Endodermal cell (in vitro differentiated cells): ENCODE results near the gene PKP3. TPM values are rescaled to one million over a fixed set of nuclear protein-coding genes. Genes with fewer than 3 reads are reported as not detected.

Experiments used
- DNase-seq: peaks from one replicate; pipeline ENCODE4 v3.0.0-alpha.2; 2017
- H3K27ac ChIP-seq: 2 replicates; pipeline ENCODE4 v1.5.1; 2013; ENCODE audit warnings: mild to moderate bottlenecking, low read depth, low read length, moderate library complexity
- H3K27me3 ChIP-seq: 2 replicates; pipeline ENCODE4 v1.6.1; 2013; ENCODE audit warnings: mild to moderate bottlenecking, low read length, moderate library complexity; ENCODE audit not compliant: insufficient read depth, control insufficient read depth, poor library complexity, severe bottlenecking
- H3K36me3 ChIP-seq: 2 replicates; pipeline ENCODE4 v1.7.0; 2013; ENCODE audit warnings: mild to moderate bottlenecking, low read length, moderate library complexity; ENCODE audit not compliant: control insufficient read depth, insufficient read depth
- H3K4me1 ChIP-seq: one replicate; pipeline ENCODE4 v1.7.0; 2013; ENCODE audit warnings: low read length; ENCODE audit not compliant: control insufficient read depth, insufficient read depth
- H3K4me3 ChIP-seq: 2 replicates; pipeline ENCODE4 v1.5.1; 2013; ENCODE audit warnings: mild to moderate bottlenecking, low read length, moderate library complexity
- H3K9ac ChIP-seq: 2 replicates; pipeline ENCODE4 v1.6.1; 2013; ENCODE audit warnings: mild to moderate bottlenecking, low read length, moderate library complexity; ENCODE audit not compliant: poor library complexity, severe bottlenecking; ENCODE audit errors: extremely low read depth
- H3K9me3 ChIP-seq: 2 replicates; pipeline ENCODE4 v1.6.1; 2013; ENCODE audit warnings: mild to moderate bottlenecking, low read length, moderate library complexity; ENCODE audit not compliant: control insufficient read depth
- H3K27ac Mint-ChIP-seq: 2 replicates; pipeline ENCODE4 v1.8.0; 2020; ENCODE audit warnings: mixed read lengths
- H3K27me3 Mint-ChIP-seq: 2 replicates; pipeline ENCODE4 v1.8.0; 2021; ENCODE audit warnings: mild to moderate bottlenecking, mixed read lengths; ENCODE audit not compliant: insufficient read depth
- H3K36me3 Mint-ChIP-seq: 2 replicates; pipeline ENCODE4 v1.8.0; 2020; ENCODE audit warnings: low read depth, mixed read lengths
- H3K4me1 Mint-ChIP-seq: 2 replicates; pipeline ENCODE4 v1.8.0; 2020; ENCODE audit warnings: mixed read lengths
- H3K4me3 Mint-ChIP-seq: 2 replicates; pipeline ENCODE4 v1.8.0; 2020; ENCODE audit warnings: mild to moderate bottlenecking, moderate library complexity, mixed read lengths
- H3K9me3 Mint-ChIP-seq: 2 replicates; pipeline ENCODE4 v1.8.0; 2020; ENCODE audit warnings: mild to moderate bottlenecking, mixed read lengths
- CTCF ChIP-seq: fragments of 200-600 bp; sonication (generic); conservative IDR thresholded peaks from 2 replicates; pipeline ENCODE4 v1.5.0; 2021; ENCODE audit warnings: antibody characterized with exemption, mild to moderate bottlenecking
- WGBS, 2 experiments: methylation state at CpG; one replicate each; pipeline versions ENCODE4 v1.1.5 to v1.1.7; 2013; ENCODE audit warnings: missing lambda C conversion rate in 2 of 2, mixed read lengths in 1 of 2; ENCODE audit not compliant: insufficient coverage in 1 of 2, insufficient read length in 1 of 2; 5-methylcytosine and 5-hydroxymethylcytosine counted together
- total RNA-seq, 2 donors: library from RNA; stranded (reverse); fragmentation: NEBNext Ultra II Directional in 1 of 2; extraction: Animal tissue kit (Norgen Biotek cat#: 25700) in 1 of 2; gene quantifications; 2 replicates in 1 of 2; 3 replicates in 1 of 2; pipeline ENCODE4 v1.2.1, GENCODE V29; 2021

PKP3 gene
- total RNA-seq, 2 donors from 2014 or later, result 35.4 to 44.8 TPM

GRCh38 chr11:373716-374551 is 20.1 kb upstream of the PKP3 start:
- no peaks in the 10 kb centered on the region for H3K4me1 ChIP-seq
- no peak overlapping the region for H3K9ac ChIP-seq
- Mint-ChIP-seq H3K4me1 (peaks cover 6% of the 10 kb centered on the region), H3K9me3 (peaks cover 4% of the 10 kb centered on the region), H3K27me3 (no peaks in the 10 kb centered on the region), H3K36me3 (peaks cover 40% of the 10 kb centered on the region), H3K27ac (no peak overlapping the region), H3K4me3 (no peak overlapping the region)
- DNase-seq, result no peak
- no peak overlapping the region for H3K4me3 ChIP-seq
- H3K9me3 ChIP-seq, result peaks cover 8% of the 10 kb centered on the region
- TF ChIP-seq CTCF, result no peak
- H3K36me3 ChIP-seq, result peaks cover 21% of the 10 kb centered on the region
- H3K27ac ChIP-seq, result no peak overlapping the region
- 96 to 97% methylated on average over 18 to 23 of the region's 23 CpGs for WGBS, 2 experiments
- H3K27me3 ChIP-seq, result no peaks in the 10 kb centered on the region

GRCh38 chr11:375065-376025 is 18.7 kb upstream of the PKP3 start:
- WGBS, 2 experiments, result 91 to 95% methylated on average over 20 to 41 of the region's 41 CpGs

More at GRCh38 chr11:375065-376025, 18.7 kb upstream of the PKP3 start:
- Mint-ChIP-seq H3K36me3 (peaks cover 44% of the 10 kb centered on the region), H3K9me3 (peaks cover 4% of the 10 kb centered on the region), H3K4me3 (no peak overlapping the region), H3K27ac (no peak overlapping the region), H3K27me3 (no peaks in the 10 kb centered on the region), H3K4me1 (peaks cover 5% of the 10 kb centered on the region)
- no peak overlapping the region for H3K9ac ChIP-seq
- H3K9me3 ChIP-seq, result peaks cover 8% of the 10 kb centered on the region
- DNase-seq, result no peak
- no peaks in the 10 kb centered on the region for H3K4me1 ChIP-seq
- no peak for TF ChIP-seq CTCF
- no peak overlapping the region for H3K4me3 ChIP-seq
- peaks cover 21% of the 10 kb centered on the region for H3K36me3 ChIP-seq
- H3K27ac ChIP-seq, result no peak overlapping the region
- H3K27me3 ChIP-seq, result no peaks in the 10 kb centered on the region
